Suprapubic skin (tissue), 4 donors: ENCODE measurements around the gene WDR3. TPM values are rescaled to one million over a fixed set of nuclear protein-coding genes. Genes with fewer than 3 reads are reported as not detected.

Source experiments
- DNase-seq, 2 donors: peaks; one replicate each; pipeline ENCODE4 v3.0.0-alpha.2; 2019; ENCODE audit warnings: low spot score in 2 of 2
- H3K27ac ChIP-seq: fragments of 200-600 bp; sonication (generic); one replicate; pipeline ENCODE4 v1.5.1; 2019
- H3K27me3 ChIP-seq: fragments of 200-600 bp; sonication (generic); one replicate; pipeline ENCODE4 v1.5.1; 2019
- H3K36me3 ChIP-seq: fragments of 200-600 bp; sonication (generic); one replicate; pipeline ENCODE4 v1.5.1; 2019
- H3K4me1 ChIP-seq: fragments of 200-600 bp; sonication (generic); one replicate; pipeline ENCODE4 v1.5.1; 2019
- H3K4me3 ChIP-seq: fragments of 200-600 bp; sonication (generic); one replicate; pipeline ENCODE4 v1.5.1; 2019; ENCODE audit warnings: mild to moderate bottlenecking
- H3K9me3 ChIP-seq: fragments of 200-600 bp; sonication (generic); one replicate; pipeline ENCODE4 v1.5.1; 2019
- EP300 ChIP-seq: sonication (generic); formaldehyde crosslinking; IDR thresholded peaks from one replicate; pipeline ENCODE4 v1.6.1; 2017; ENCODE audit warnings: antibody characterized with exemption
- POLR2A ChIP-seq, 2 donors: fragments of 450-650 bp; IDR thresholded peaks; one replicate each; pipeline ENCODE4 v1.6.1; 2017; ENCODE audit warnings: antibody characterized with exemption in 2 of 2, mild to moderate bottlenecking in 2 of 2, moderate library complexity in 2 of 2
- POLR2AphosphoS5 ChIP-seq, 3 donors: sonication (generic); formaldehyde crosslinking; IDR thresholded peaks; one replicate each; pipeline ENCODE4 v1.6.1; 2017; ENCODE audit warnings: antibody characterized with exemption in 3 of 3
- WGBS: methylation state at CpG from one replicate; pipeline ENCODE4 v1.1.5; 2018; 5-methylcytosine and 5-hydroxymethylcytosine counted together
- total RNA-seq, 4 donors: library from RNA; depleted of rRNA; stranded (reverse); fragments of >200 nt; gene quantifications; one replicate each; pipeline ENCODE4 v1.1.0, GENCODE V29; 2016
- TF ChIP-seq, protein P1 (sequence below), 2 donors: fragments of 200-600 bp in 1 of 2; fragments of 450-650 bp in 1 of 2; sonication (generic) in 1 of 2; IDR thresholded peaks; one replicate each; pipeline ENCODE4 v1.5.1; 2016 to 2019; ENCODE audit warnings: antibody characterized with exemption in 2 of 2, mild to moderate bottlenecking in 1 of 2, moderate library complexity in 1 of 2

The WDR3 gene
- total RNA-seq, 4 donors from 2014 or later: 13.1 to 24.5 (median 16.1) TPM

DNA sequence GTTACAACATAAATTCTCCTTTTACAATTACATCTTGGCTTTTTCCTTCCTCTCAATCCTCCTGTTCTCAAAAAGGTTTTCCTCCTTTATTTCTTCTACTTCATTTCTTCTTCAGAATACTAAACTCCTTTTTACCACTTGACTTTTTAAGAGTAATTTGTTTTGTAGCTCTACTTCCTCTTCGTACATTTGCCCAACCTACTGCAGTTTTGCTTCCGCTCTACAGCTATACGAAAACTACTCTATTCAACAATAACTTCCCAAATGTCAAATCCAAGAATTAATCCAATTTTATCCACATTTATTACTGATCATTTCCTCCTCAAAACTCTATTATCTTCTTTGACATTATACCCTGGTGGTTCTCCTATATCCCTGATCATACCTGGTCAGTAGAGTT, 3.6 kb upstream of the WDR3 start:
- Histone ChIP-seq H3K27ac (no peak overlapping the region), H3K36me3 (peaks cover 5% of the 10 kb centered on the region), H3K4me3 (no peak overlapping the region), H3K4me1 (peaks cover 22% of the 10 kb centered on the region), H3K9me3 (no peaks in the 10 kb centered on the region), H3K27me3 (no peaks in the 10 kb centered on the region)
- 86% methylated on average over 3 of the region's 3 CpGs for WGBS
- no peak for DNase-seq
- TF ChIP-seq POLR2A (IDR thresholded peaks at IDR 0.05): no peak
- TF ChIP-seq, protein P1, sequence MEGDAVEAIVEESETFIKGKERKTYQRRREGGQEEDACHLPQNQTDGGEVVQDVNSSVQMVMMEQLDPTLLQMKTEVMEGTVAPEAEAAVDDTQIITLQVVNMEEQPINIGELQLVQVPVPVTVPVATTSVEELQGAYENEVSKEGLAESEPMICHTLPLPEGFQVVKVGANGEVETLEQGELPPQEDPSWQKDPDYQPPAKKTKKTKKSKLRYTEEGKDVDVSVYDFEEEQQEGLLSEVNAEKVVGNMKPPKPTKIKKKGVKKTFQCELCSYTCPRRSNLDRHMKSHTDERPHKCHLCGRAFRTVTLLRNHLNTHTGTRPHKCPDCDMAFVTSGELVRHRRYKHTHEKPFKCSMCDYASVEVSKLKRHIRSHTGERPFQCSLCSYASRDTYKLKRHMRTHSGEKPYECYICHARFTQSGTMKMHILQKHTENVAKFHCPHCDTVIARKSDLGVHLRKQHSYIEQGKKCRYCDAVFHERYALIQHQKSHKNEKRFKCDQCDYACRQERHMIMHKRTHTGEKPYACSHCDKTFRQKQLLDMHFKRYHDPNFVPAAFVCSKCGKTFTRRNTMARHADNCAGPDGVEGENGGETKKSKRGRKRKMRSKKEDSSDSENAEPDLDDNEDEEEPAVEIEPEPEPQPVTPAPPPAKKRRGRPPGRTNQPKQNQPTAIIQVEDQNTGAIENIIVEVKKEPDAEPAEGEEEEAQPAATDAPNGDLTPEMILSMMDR (IDR thresholded peaks at IDR 0.05): no peak
- TF ChIP-seq POLR2AphosphoS5 (IDR thresholded peaks at IDR 0.05): no peak
- no peak for TF ChIP-seq EP300

DNA sequence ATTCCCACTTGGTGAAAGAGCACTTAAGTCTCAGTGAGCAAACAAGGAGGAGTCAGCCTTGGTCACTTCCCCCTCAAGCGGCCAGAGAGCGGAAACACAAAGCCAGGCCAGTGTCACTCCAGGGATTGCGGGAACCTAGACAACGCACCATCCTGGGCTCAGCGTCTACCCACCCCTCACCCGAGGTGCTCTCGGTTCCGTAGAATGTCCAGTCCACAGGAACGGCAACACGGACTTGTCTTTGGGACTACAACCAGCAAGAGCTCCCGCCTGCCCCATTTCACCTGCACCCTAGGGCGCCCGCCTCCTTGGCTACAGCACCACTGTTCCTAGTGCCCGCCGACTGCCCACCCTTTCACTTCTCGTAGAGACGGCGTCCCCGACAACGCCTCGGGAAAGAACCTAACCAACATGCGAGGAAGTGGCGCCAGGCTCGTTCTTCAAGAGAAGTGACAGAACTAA, 627 bp upstream of the WDR3 start:
- peaks cover 4% of the 10 kb centered on the region for H3K36me3 ChIP-seq
- peaks cover 31% of the 10 kb centered on the region for H3K4me1 ChIP-seq
- TF ChIP-seq, protein P1 (IDR thresholded peaks at IDR 0.05): no peak
- TF ChIP-seq POLR2A (IDR thresholded peaks at IDR 0.05) (no peak), POLR2AphosphoS5 (IDR thresholded peaks at IDR 0.05) (no peak), EP300 (no peak)
- H3K9me3 ChIP-seq: no peaks in the 10 kb centered on the region
- 2% methylated on average over 21 of the region's 24 CpGs for WGBS
- DNase-seq: peak; percentile 77 to 82
- peak overlapping the region; percentile 92 for H3K4me3 ChIP-seq
- H3K27me3 ChIP-seq: no peaks in the 10 kb centered on the region
- H3K27ac ChIP-seq: peak overlapping the region; percentile 84

DNA sequence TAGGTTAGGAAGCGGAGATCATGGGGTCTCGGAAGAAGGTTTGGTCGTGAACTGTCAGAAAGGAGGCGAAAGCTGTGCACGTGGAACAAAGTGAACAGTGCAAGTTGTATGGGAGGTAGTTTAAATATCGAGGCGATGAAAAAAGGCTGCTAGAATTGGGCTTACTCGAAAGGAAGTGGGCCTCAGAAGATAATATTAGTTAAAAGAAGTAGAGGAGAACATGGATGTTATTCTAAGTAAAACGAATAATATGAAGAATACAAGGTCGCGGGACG, 571 bp downstream of the WDR3 start:
- DNase-seq: no peak
- TF ChIP-seq, protein P1 (IDR thresholded peaks at IDR 0.05): no peak
- TF ChIP-seq POLR2AphosphoS5 (IDR thresholded peaks at IDR 0.05): no peak
- TF ChIP-seq EP300: no peak
- no peak for TF ChIP-seq POLR2A (IDR thresholded peaks at IDR 0.05)
- 1% methylated on average over 12 of the region's 12 CpGs for WGBS
- Histone ChIP-seq H3K27ac (peak overlapping the region; percentile 84), H3K4me3 (peak overlapping the region; percentile 92), H3K27me3 (no peaks in the 10 kb centered on the region), H3K4me1 (peaks cover 31% of the 10 kb centered on the region), H3K36me3 (no peaks in the 10 kb centered on the region), H3K9me3 (no peaks in the 10 kb centered on the region)

DNA sequence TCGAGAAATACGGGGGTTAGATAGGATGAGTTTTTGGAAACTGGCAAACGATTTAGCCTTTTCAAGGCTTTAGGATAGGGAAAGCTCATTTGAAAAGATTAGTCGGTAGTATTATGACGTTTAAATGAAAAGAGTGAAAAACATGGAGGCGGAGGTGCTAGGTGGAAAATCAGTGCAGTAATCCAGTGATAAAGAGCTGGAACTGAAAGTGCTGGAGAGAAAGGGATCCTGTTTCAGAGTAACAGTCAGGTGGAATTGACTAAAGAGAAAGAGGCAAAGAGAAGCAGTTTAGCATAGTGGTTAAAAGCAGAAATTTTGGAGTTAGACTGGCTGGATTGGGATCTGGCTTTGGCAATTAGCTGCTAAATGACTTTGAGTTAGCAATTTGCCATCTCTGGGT, 945 bp downstream of the WDR3 start:
- H3K4me1 ChIP-seq: peaks cover 31% of the 10 kb centered on the region
- DNase-seq: no peak
- 3% methylated on average over 6 of the region's 6 CpGs for WGBS
- peak overlapping the region; percentile 92 for H3K4me3 ChIP-seq
- no peaks in the 10 kb centered on the region for H3K9me3 ChIP-seq
- TF ChIP-seq, protein P1 (IDR thresholded peaks at IDR 0.05): no peak
- TF ChIP-seq POLR2A (IDR thresholded peaks at IDR 0.05) (no peak), EP300 (no peak), POLR2AphosphoS5 (IDR thresholded peaks at IDR 0.05) (no peak)
- H3K27ac ChIP-seq: no peak overlapping the region
- H3K36me3 ChIP-seq: no peaks in the 10 kb centered on the region
- H3K27me3 ChIP-seq: no peaks in the 10 kb centered on the region

DNA sequence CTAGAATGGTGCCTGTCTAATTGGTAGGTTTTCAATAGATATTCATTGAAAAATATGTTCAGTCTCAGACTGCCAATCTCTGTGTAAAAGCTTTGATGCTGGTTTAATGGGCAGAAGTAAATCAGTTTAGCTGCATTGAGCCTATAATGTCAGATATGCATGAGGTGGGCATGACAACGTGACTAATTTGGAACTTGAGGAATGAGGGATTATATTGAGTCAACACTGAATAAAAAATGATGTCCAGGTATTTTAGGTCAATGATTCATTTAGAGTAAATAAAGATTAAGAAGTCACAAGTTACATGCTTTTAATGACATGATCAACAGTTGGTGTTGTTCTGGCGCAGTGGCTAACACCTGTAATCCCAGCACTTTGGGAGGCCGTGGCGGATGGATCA, 3.0 kb downstream of the WDR3 start:
- H3K9me3 ChIP-seq: no peaks in the 10 kb centered on the region
- peaks cover 14% of the 10 kb centered on the region for H3K36me3 ChIP-seq
- H3K27ac ChIP-seq: no peak overlapping the region
- TF ChIP-seq EP300: no peak
- no peak for TF ChIP-seq POLR2A (IDR thresholded peaks at IDR 0.05)
- TF ChIP-seq POLR2AphosphoS5 (IDR thresholded peaks at IDR 0.05): no peak
- TF ChIP-seq, protein P1 (IDR thresholded peaks at IDR 0.05): no peak
- 95% methylated on average over 4 of the region's 4 CpGs for WGBS
- no peak for DNase-seq
- no peaks in the 10 kb centered on the region for H3K27me3 ChIP-seq
- H3K4me1 ChIP-seq: peaks cover 31% of the 10 kb centered on the region
- H3K4me3 ChIP-seq: no peak overlapping the region
